Globus pallidus (tissue), 1 donor: ENCODE results near the gene SASH1.
"Not testable (repeated sequence)": the region's sequence is repeated elsewhere in the genome, so short reads cannot be mapped to it uniquely, and the experiment has no call there.

Experiments used
- DNase-seq: peaks from one replicate; pipeline ENCODE4 v3.0.0-alpha.2; 2015; ENCODE audit warnings: low spot score

SASH1 gene

DNA sequence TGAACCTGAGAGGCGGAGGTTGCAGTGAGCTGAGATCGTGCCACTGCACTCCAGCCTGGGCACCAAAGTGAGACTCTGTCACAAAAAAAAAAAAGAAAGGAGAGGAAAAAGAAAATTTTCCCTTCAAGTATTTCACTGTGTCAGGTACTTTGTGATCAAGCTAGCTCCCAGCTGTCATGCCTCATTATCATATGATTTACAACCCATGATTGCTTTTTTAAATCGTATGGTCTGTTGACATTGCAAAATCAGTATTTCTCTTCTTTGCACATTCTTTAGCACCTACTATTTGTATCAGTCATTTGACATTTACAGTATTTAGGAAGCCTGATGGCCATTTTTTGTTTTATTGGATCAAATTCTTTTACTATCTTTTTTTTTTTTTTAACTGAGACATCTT, 22.4 kb downstream of the SASH1 start:
- no peak for DNase-seq

- no peak for DNase-seq
Observed at GRCh38 chr6:148367411-148368024, 24.9 kb downstream of the SASH1 start.

GRCh38 chr6:148370176-148370575, 27.5 kb downstream of the SASH1 start:
- no peak for DNase-seq

GRCh38 chr6:148374040-148374774, 31.6 kb downstream of the SASH1 start:
- no peak for DNase-seq

- no peak for DNase-seq
Observed at GRCh38 chr6:148375401-148375800, 32.8 kb downstream of the SASH1 start.

GRCh38 chr6:148379481-148379880, 36.8 kb downstream of the SASH1 start:
- DNase-seq = no peak

DNA sequence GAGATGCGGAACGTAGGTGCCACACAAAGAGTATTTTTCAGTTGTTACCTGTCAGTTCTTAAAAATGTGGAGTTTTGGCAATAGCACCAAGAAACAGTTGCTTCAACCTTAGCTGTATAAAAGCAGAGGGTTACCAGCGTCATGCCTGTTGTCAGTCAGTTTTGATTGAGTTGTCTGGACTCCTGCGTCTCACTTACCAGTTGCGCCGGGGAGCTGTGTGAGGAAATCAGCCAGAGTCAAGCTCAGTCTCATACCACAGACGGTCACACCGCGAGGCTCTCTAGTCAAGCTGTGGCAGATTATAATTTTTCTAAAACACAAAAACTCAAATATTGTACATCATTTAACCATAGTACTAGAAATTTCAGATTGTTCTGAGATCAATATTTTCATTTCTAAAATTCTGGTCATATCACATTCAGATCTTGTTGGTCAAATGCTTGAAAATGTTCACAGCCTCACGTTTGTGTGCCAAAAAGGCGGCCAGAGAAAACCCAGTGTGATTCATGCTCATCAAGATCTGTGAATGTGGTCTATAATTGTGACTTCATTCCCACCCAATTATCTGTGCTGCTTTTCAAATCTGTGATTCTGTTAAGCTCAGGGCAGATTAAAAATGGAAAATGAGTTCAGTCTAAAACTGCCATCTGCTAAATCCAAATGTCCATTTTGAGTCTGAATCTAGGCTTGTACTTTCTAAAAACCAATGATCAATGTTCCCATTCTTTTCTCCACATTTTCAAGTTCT, 37.5 kb downstream of the SASH1 start:
- no peak for DNase-seq

DNA sequence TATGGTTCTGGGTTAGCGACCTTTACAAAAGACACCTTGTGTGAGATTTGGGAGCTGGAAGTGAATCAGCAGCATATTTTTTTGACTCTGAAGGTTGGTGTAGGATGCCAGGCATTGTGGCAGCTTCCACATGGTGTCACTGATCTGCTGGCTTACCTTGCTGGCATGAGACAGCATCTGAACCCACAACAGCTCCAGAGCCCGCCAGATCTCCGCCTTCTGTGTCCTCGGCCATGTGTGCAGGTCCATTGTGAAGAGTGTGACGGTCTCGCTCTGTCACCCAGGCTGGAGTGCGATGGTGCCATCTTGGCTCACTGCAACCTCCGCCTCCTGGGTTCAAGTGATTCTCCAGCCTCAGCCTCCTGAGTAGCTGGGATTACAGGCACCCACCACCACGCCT, 39.4 kb downstream of the SASH1 start:
- DNase-seq = not testable (repeated sequence)

DNA sequence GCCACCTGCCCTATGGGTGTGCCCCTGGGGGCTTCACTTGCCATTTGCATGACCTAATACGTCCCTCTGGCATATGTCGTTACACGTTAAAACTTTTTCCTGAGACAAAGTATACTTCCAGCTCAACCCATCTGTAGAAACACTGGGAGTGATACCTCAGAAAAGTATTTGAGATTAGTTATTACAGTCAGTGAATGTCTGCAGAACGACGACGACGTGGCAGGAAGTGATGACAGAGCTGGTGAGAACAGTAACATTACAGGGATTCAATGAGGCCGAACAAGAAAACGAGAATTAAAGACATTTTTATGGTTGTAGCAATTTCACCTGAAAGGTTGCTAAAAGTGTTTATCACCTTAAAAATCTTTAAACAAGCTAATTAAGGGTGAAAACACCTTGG, 40.2 kb downstream of the SASH1 start:
- no peak for DNase-seq

- peak; percentile 79 for DNase-seq
Observed at GRCh38 chr6:148383658-148384368, 41.2 kb downstream of the SASH1 start.

GRCh38 chr6:148385379-148385778, 42.7 kb downstream of the SASH1 start:
- no peak for DNase-seq

DNA sequence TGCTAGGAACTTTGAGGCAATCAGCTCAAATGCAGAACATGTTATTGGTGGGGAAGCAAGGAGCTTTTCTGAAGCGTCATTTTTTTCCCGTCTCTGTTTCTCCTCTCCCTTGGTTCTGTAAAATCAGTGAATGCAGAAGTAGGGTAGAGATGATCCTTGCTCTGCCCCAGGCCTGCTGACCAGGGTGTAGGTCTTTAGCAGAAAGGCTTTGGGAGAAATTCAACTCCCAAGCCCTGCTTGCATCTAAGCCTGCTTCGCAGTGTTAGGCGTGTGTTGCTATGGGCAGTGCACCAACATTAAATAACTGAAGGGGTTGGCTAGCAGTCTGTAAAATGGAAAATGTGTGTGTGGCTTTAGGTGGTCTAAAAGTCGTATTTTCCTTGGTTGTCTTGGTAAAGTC, 45.9 kb downstream of the SASH1 start:
- DNase-seq = no peak

- no peak for DNase-seq
Observed at GRCh38 chr6:148389086-148389485, 46.4 kb downstream of the SASH1 start.

DNA sequence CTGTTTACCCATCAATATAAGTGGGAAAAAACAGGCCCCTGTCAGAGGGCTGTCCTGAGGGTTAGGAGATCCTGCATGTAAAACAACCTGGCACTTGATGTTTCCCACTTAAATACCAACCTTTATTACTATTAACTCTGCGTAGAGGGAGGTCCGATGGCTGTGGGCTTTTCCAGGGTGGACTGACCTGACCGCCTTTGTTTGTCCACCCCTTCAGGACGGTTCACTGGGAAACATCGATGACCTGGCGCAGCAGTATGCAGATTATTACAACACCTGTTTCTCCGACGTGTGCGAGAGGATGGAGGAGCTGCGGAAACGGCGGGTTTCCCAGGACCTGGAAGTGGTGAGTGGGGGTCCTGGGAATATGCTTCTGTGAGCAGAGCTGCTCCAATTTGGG, 47.3 kb downstream of the SASH1 start:
- no peak for DNase-seq

DNA sequence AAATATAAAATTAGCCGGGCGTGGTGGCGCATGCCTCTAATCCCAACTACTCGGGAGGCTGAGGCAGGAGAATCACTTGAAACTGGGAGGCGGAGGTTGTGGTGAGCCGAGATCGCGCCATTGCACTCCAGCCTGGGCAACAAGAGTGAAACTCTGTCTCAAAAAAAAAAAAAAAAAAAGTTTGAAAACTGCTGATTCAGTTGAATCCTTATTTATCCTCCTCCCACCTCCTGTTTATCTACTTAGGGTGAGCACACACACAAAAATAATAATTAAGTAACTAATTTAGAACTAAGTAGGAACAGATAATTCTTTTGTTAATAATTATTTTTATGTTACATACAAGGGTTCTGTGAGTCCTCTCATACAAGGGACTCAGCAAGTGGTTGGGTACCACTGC, 49.5 kb downstream of the SASH1 start:
- not testable (repeated sequence) for DNase-seq

GRCh38 chr6:148392671-148393070, 50.0 kb downstream of the SASH1 start:
- DNase-seq = no peak

DNA sequence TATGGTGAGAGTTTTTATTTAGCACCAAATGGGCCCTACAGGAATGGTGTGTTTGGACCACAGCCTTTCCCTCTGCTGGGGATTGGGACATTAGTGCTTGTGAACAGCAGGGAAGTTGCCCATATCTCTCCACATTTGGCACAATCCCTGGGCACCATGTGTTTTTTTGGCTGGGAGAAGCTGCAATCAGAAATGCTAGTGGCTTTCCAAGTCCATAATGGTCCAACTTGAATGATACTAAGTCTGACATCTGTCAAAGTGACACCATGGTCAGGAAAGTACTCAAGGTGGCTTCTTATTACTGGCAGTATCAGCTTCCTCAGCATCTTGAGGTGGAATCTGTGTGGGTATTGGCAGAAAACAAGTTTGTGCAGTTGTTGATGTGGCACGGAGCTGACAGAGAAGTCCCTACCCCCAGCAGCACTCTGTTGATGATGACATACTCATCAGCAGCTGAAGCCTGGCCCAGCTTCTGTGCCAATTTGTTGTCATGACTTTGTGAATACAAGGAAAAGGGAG, 53.0 kb downstream of the SASH1 start:
- DNase-seq = peak; percentile 72

- DNase-seq = no peak
Observed at GRCh38 chr6:148396411-148396810, 53.8 kb downstream of the SASH1 start.

DNA sequence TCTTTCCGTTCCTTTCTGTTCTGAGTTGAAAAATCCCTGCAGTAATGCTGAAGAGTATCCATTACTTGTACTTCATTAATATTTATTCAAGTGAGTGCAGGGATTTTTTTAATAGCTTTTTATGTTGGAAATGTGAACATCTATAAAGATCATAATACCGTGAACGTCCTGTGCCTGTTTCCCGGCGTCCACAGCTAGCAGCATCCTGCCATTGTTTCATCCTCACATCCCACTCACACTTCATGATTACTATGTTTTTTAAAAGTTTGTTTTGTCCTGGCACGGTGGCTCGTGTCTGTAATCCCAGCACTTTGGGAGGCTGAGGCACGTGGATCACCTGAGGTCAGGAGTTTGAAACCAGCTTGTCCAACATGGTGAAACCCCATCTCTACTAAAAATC, 54.3 kb downstream of the SASH1 start:
- DNase-seq = no peak

GRCh38 chr6:148398244-148398643, 55.6 kb downstream of the SASH1 start:
- DNase-seq = peak; percentile 63

DNA sequence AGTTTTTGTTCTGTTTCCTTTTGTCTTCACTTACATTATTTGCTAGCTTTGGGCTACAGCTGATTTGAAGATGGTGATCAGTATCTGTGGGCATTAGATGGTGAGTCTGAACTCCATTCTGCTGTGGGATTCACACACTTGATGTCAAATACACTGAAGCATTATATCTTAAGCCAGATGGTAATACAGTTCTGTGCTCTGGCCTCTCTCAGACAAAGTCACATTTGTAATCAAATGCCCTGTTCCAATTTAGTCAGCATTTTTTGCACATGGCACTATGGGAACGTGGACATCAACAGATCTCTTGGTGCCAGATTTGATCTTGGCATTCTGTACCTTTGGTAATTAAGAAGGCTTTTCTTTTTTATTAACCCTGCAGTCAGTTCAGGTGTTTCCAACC, 56.0 kb downstream of the SASH1 start:
- DNase-seq = peak; percentile 85

DNA sequence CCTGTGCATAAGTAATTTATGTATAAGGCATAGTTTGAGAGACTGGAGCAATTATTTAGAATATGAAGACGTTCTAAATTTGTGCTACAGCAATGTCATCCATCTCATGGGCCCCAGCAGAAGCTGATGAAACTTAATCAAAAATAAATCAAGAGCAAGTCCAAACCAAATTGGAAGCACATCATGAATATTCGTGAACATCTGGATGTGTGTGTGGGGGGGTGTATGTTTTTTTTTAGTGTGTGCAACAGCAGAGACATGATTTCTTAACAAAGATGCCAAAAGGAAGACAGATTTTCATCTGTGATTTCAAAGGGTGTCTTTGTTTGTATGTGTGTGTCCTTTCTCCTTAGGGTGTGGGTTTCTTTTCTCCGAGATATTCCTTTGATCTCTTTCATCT, 58.9 kb downstream of the SASH1 start:
- no peak for DNase-seq
